DND-41 (cell line): ENCODE measurements around the gene TBX4.

Experiments
- ATAC-seq: fragments of 200-7000 bp; cut with Tn5 transposase; 3 replicates; pipeline ENCODE4 v1.9.1; 2021; ENCODE audit warnings: low read depth; ENCODE audit not compliant: insufficient read depth
- DNase-seq: peaks from one replicate; pipeline ENCODE4 v3.0.0-alpha.2; 2020
- H2AFZ ChIP-seq: 2 replicates; pipeline ENCODE4 v1.6.0; 2012; ENCODE audit warnings: low read depth, low read length
- H3K27ac ChIP-seq: 2 replicates; pipeline ENCODE4 v1.5.1; 2012; ENCODE audit warnings: low read length, inconsistent platforms
- H3K27me3 ChIP-seq: fragments of 200-600 bp; sonication (generic); 2 replicates; pipeline ENCODE4 v1.6.0; 2012; ENCODE audit warnings: low read length, mild to moderate bottlenecking, inconsistent platforms; ENCODE audit not compliant: insufficient read depth, poor library complexity
- H3K36me3 ChIP-seq: 2 replicates; pipeline ENCODE4 v1.5.1; 2012; ENCODE audit warnings: low read length, inconsistent platforms; ENCODE audit not compliant: insufficient read depth
- H3K4me1 ChIP-seq: 2 replicates; pipeline ENCODE4 v1.5.1; 2012; ENCODE audit warnings: mild to moderate bottlenecking, low read length; ENCODE audit not compliant: insufficient read depth
- H3K4me2 ChIP-seq: 2 replicates; pipeline ENCODE4 v1.6.0; 2012; ENCODE audit warnings: mild to moderate bottlenecking, moderate library complexity, low read length, inconsistent platforms; ENCODE audit not compliant: insufficient read depth
- H3K4me3 ChIP-seq, 2 experiments: fragments of 200-600 bp in 1 of 2; shearing (Covaris generic) in 1 of 2; 2 replicates each; pipeline ENCODE4 v1.5.1; 2012 to 2016; ENCODE audit warnings: inconsistent platforms in 2 of 2, low read length in 2 of 2, mild to moderate bottlenecking in 2 of 2, low read depth in 1 of 2, moderate library complexity in 1 of 2
- H3K79me2 ChIP-seq: 2 replicates; pipeline ENCODE4 v1.6.0; 2012; ENCODE audit warnings: low read length, inconsistent platforms; ENCODE audit not compliant: insufficient read depth
- H3K9ac ChIP-seq: 2 replicates; pipeline ENCODE4 v1.6.0; 2012; ENCODE audit warnings: low read depth, mild to moderate bottlenecking, inconsistent platforms, low read length, moderate library complexity
- H3K9me3 ChIP-seq: 2 replicates; pipeline ENCODE4 v1.5.1; 2012; ENCODE audit warnings: low read length, moderate library complexity, mild to moderate bottlenecking, inconsistent platforms; ENCODE audit not compliant: insufficient read depth, severe bottlenecking
- H4K20me1 ChIP-seq: 2 replicates; pipeline ENCODE4 v1.6.0; 2012; ENCODE audit warnings: low read length; ENCODE audit not compliant: insufficient read depth
- EZH2 ChIP-seq: IDR thresholded peaks from 3 replicates; pipeline ENCODE4 v1.6.1; 2012; ENCODE audit warnings: borderline replicate concordance, low read depth, mild to moderate bottlenecking, moderate library complexity, low read length, inconsistent platforms; ENCODE audit not compliant: severe bottlenecking
- TF ChIP-seq, protein P1 (sequence below): IDR thresholded peaks from 2 replicates; pipeline ENCODE4 v1.5.1; 2012; ENCODE audit warnings: borderline replicate concordance, low read length, moderate library complexity, mild to moderate bottlenecking; ENCODE audit not compliant: poor library complexity, severe bottlenecking; ENCODE audit errors: extremely low read depth

The TBX4 gene

DNA sequence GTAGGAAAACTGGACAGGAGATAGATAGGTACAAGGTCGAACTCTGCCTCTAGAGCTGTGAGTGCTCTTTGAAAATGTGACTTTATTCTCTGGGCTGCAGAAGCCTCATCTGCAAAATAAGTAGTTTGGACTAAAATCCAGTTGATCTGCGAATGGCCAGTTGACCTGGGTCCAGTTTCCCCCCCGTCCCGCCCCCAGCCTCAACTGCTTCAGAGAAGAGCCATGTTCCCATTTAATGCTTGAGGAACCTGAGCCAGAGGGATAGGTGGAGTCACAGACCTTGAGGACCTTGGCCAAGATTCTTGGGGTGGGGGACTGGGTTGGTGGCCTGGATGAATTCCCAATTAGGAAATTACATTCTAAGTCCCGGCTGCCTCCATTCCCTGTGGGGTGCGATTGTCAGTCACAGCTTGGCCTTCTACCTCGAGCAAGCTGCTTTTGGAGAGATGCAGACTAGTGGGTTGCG, 38.5 kb upstream of the TBX4 start:
- H3K4me2 ChIP-seq = no peak overlapping the region
- ATAC-seq (no peak), DNase-seq (peak; percentile 1)
- peaks cover 34% of the 10 kb centered on the region for H3K27me3 ChIP-seq
- TF ChIP-seq EZH2 = no peak
- TF ChIP-seq, protein P1, sequence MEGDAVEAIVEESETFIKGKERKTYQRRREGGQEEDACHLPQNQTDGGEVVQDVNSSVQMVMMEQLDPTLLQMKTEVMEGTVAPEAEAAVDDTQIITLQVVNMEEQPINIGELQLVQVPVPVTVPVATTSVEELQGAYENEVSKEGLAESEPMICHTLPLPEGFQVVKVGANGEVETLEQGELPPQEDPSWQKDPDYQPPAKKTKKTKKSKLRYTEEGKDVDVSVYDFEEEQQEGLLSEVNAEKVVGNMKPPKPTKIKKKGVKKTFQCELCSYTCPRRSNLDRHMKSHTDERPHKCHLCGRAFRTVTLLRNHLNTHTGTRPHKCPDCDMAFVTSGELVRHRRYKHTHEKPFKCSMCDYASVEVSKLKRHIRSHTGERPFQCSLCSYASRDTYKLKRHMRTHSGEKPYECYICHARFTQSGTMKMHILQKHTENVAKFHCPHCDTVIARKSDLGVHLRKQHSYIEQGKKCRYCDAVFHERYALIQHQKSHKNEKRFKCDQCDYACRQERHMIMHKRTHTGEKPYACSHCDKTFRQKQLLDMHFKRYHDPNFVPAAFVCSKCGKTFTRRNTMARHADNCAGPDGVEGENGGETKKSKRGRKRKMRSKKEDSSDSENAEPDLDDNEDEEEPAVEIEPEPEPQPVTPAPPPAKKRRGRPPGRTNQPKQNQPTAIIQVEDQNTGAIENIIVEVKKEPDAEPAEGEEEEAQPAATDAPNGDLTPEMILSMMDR = no peak
- no peaks in the 10 kb centered on the region for H3K36me3 ChIP-seq
- H3K79me2 ChIP-seq = no peaks in the 10 kb centered on the region
- H3K4me3 ChIP-seq = no peak overlapping the region
- no peak overlapping the region for H3K27ac ChIP-seq
- peaks cover 13% of the 10 kb centered on the region for H3K4me1 ChIP-seq
- H3K9ac ChIP-seq = no peak overlapping the region
- H3K9me3 ChIP-seq = no peaks in the 10 kb centered on the region
- no peak overlapping the region for H2AFZ ChIP-seq
- no peaks in the 10 kb centered on the region for H4K20me1 ChIP-seq

DNA sequence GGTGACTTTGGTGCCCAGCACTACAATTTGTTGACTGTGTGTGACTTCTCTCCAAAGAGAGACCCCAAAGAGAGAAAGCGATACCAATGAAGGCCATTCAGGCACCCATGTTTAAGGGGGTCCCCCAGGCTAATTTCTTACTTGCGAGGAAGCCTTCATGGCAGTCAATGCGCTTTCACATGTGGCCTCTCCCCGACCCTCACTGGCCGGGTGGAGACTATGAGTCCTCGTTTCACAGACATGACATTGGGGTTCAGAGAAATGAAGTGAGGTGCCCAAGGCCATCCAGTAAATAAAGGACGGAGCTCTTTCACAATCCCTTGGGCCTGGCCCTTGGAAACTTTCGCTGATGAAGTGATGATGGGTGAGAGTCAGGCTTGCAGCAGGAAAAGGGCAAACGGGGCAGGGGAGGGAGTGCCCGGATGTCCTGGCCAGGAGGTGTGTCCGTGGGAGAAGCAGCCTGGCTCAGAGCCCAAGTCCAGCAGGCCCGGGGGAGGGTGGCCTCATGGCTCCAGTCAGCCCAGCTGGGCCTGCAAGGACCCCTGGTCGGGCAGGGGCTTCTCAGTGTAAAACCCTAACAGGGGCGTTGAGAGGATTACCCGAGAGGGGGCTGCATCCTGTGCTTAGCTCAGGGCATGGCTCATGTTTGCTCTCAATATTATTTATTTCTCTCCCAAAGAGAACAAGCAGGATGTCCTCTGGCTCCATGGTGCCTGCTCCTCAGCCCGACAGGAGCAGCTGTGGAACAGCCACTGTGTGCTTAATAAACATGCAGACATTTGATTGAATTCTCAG, 37.9 kb upstream of the TBX4 start:
- TF ChIP-seq, protein P1 = no peak
- TF ChIP-seq EZH2 = no peak
- Histone ChIP-seq H3K27ac (no peak overlapping the region), H3K4me2 (no peak overlapping the region), H3K27me3 (peaks cover 28% of the 10 kb centered on the region), H3K9ac (no peak overlapping the region), H3K4me3 (no peak overlapping the region), H2AFZ (no peak overlapping the region), H4K20me1 (no peaks in the 10 kb centered on the region), H3K4me1 (peaks cover 13% of the 10 kb centered on the region), H3K36me3 (no peaks in the 10 kb centered on the region), H3K9me3 (no peaks in the 10 kb centered on the region), H3K79me2 (no peaks in the 10 kb centered on the region)
- no peak for ATAC-seq
- peak; percentile 2 for DNase-seq

DNA sequence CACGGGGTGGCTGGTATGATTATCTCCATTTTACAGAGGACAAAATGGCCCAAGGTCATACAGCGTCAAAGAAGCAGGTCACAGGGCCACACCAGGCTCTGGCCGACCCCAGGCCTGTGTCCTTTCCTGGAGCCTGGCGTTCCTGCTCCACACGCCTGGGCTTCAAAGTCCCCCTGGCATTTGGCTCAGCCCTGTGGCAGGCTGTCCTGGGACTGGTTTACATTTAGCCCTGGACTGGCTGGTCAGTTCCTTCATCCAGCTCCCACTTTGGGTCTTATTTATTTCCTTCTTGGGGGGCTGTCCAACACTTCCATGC, 37.3 kb upstream of the TBX4 start:
- no peak overlapping the region for H3K27ac ChIP-seq
- no peaks in the 10 kb centered on the region for H3K9me3 ChIP-seq
- H3K9ac ChIP-seq = no peak overlapping the region
- H3K4me3 ChIP-seq = no peak overlapping the region
- DNase-seq (no peak), ATAC-seq (no peak)
- no peaks in the 10 kb centered on the region for H3K36me3 ChIP-seq
- H4K20me1 ChIP-seq = peaks cover 5% of the 10 kb centered on the region; the same call in 1 of the 2 replicates
- H2AFZ ChIP-seq = no peak overlapping the region
- H3K4me2 ChIP-seq = no peak overlapping the region
- TF ChIP-seq, protein P1 = no peak
- no peak for TF ChIP-seq EZH2
- peaks cover 17% of the 10 kb centered on the region for H3K4me1 ChIP-seq
- H3K27me3 ChIP-seq = peaks cover 26% of the 10 kb centered on the region
- H3K79me2 ChIP-seq = no peaks in the 10 kb centered on the region
